Astrocyte of the spinal cord (primary cell): ENCODE results near the gene KDM4C.

ENCODE experiments used
- DNase-seq: peaks from one replicate; pipeline ENCODE4 v3.0.0; 2011; ENCODE audit warnings: low read depth, low spot score
- H3K4me3 ChIP-seq: 2 replicates; pipeline ENCODE4 v1.5.1; 2011; ENCODE audit warnings: low read depth, mild to moderate bottlenecking, low read length, moderate library complexity
- in situ Hi-C: cut with HindIII; loops from 2 replicates; pipeline ENCODE4 v1.10.0; 2017; ENCODE audit warnings: low sequenced_read_pairs
- TF ChIP-seq, protein P1 (sequence below): IDR thresholded peaks from 2 replicates; pipeline ENCODE4 v1.5.1; 2012; ENCODE audit warnings: low read depth, mild to moderate bottlenecking, low read length, inconsistent platforms

KDM4C gene

GRCh38 chr9:6895754-6896153, 138.0 kb downstream of the KDM4C start:
- in situ Hi-C loops: no loop called here
- TF ChIP-seq, protein P1, sequence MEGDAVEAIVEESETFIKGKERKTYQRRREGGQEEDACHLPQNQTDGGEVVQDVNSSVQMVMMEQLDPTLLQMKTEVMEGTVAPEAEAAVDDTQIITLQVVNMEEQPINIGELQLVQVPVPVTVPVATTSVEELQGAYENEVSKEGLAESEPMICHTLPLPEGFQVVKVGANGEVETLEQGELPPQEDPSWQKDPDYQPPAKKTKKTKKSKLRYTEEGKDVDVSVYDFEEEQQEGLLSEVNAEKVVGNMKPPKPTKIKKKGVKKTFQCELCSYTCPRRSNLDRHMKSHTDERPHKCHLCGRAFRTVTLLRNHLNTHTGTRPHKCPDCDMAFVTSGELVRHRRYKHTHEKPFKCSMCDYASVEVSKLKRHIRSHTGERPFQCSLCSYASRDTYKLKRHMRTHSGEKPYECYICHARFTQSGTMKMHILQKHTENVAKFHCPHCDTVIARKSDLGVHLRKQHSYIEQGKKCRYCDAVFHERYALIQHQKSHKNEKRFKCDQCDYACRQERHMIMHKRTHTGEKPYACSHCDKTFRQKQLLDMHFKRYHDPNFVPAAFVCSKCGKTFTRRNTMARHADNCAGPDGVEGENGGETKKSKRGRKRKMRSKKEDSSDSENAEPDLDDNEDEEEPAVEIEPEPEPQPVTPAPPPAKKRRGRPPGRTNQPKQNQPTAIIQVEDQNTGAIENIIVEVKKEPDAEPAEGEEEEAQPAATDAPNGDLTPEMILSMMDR: no peak
- DNase-seq: no peak

GRCh38 chr9:6896562-6896961, 138.8 kb downstream of the KDM4C start:
- in situ Hi-C loops: no loop called here
- no peak for DNase-seq
- TF ChIP-seq, protein P1: no peak
- no peak overlapping the region for H3K4me3 ChIP-seq

More at GRCh38 chr9:6895754-6896153, 138.0 kb downstream of the KDM4C start:
- no peak overlapping the region for H3K4me3 ChIP-seq

DNA sequence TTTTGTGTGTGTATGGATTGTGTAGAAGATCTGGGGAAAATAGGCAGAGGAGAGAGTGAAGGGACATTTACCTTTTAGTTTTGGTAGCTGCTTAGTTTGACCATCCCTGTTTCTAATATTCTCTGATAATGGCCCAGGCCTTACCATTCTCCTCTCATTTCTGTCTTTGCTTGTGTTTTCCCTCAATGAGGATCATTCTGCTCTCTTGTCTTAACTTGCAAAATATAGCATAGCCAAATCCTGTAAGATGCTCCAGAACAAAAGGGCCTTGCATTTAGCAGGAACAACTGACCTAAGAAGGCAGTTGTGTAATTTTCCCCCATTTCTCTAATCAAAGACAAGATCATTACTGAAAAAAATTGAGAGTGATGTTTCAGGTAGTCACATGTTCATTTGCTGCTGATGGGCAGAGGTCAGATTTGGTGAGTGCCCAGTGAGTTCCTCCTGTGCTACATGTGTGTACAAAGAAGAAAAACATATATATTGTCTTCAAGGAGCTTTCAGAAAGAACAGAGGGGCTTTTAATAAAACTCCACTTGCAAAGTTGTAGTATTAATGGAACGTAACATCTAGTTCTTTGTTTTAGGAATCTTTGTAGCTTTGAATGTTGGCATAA, 139.5 kb downstream of the KDM4C start:
- no peak for DNase-seq
- in situ Hi-C loops: no loop called here
- TF ChIP-seq, protein P1: no peak
- no peak overlapping the region for H3K4me3 ChIP-seq

DNA sequence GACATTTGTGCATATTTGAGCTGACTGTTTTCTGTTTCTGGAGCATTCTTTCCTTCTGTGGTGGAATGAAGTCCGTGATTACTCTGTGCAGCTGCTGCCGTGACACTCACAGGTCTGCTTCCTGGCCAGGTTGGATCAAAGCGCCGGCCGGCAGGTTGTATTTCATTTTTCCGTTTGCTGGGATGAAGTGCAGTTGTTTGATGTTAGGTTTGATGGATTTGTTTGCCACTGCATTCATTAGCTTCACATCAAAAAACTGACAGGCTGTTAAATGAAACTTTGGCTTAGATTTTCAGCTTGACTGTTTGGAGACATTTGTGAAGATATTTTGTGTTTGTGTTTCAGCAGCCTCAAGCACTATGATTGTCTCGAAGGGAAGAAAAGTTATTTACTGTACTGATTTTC, 140.1 kb downstream of the KDM4C start:
- in situ Hi-C loops: no loop called here
- DNase-seq: no peak
- TF ChIP-seq, protein P1: no peak
- no peak overlapping the region for H3K4me3 ChIP-seq

GRCh38 chr9:6899274-6899673, 141.5 kb downstream of the KDM4C start:
- H3K4me3 ChIP-seq: no peak overlapping the region
- in situ Hi-C loops: no loop called here
- TF ChIP-seq, protein P1: no peak
- DNase-seq: no peak

GRCh38 chr9:6900440-6900883, 142.7 kb downstream of the KDM4C start:
- no peak for DNase-seq
- H3K4me3 ChIP-seq: no peak overlapping the region
- in situ Hi-C loops: no loop called here
- TF ChIP-seq, protein P1: no peak

DNA sequence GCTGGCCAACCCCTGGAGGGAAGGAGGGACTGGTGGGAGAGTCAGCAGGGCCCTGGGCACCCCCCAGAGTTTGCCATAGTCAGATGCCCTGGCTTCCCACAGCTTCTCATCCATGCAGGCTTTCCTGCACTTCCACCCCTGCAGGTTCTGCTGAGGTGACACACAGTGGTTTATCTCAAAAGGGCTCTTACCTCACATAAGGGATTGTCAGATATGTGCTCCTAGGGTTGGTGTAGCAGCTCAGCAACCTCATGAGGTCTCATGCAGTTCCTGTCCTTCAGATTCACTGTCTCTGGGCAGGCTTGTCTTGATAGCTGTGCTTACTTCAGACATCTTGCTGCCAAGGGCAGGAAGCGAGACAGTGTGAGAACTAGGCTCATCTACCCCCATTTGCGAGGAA, 143.4 kb downstream of the KDM4C start:
- TF ChIP-seq, protein P1: no peak
- no peak overlapping the region for H3K4me3 ChIP-seq
- no peak for DNase-seq
- in situ Hi-C loops: no loop called here
